Stimulated activated CD4-positive, alpha-beta T cell treated with anti-CD3 and anti-CD28 coated beads, Interleukin-2, amount 100 ng/mL, for 48 hours (primary cell): ENCODE measurements around the gene MESD.
"Not testable (repeated sequence)": the region's sequence is repeated elsewhere in the genome, so short reads cannot be mapped to it uniquely, and the experiment has no call there.

Experiments used
- DNase-seq, 2 donors: peaks; one replicate each; pipeline ENCODE4 v3.0.0-alpha.2; 2020

MESD gene

GRCh38 chr15:80988148-80988796, 1.3 kb downstream of the MESD start:
- DNase-seq = no peak

- no peak for DNase-seq
Measured at GRCh38 chr15:80986487-80986886, 3.1 kb downstream of the MESD start.

- no peak for DNase-seq
Measured at GRCh38 chr15:80985981-80986380, 3.6 kb downstream of the MESD start.

- no peak for DNase-seq
Measured at GRCh38 chr15:80984856-80985255, 4.8 kb downstream of the MESD start.

GRCh38 chr15:80982839-80983238, 6.8 kb downstream of the MESD start:
- no peak for DNase-seq

- no peak for DNase-seq
Measured at GRCh38 chr15:80982205-80982604, 7.4 kb downstream of the MESD start.

GRCh38 chr15:80979538-80980200, 9.9 kb downstream of the MESD start:
- no peak for DNase-seq

GRCh38 chr15:80978685-80979329, 10.8 kb downstream of the MESD start:
- DNase-seq = no peak

GRCh38 chr15:80977627-80978036, 12.0 kb downstream of the MESD start:
- peak in 1 of 2 donors; percentile 20 for DNase-seq

- no peak for DNase-seq
Measured at GRCh38 chr15:80976851-80977250, 12.8 kb downstream of the MESD start.

- DNase-seq = no peak
Measured at GRCh38 chr15:80974914-80975313, 14.7 kb downstream of the MESD start.

- no peak for DNase-seq
Measured at GRCh38 chr15:80972276-80972675, 17.3 kb downstream of the MESD start.

GRCh38 chr15:80971143-80971542, 18.5 kb downstream of the MESD start:
- DNase-seq = no peak

GRCh38 chr15:80970658-80971057, 19.0 kb downstream of the MESD start:
- DNase-seq = no peak

- peak; percentile 66 to 70 for DNase-seq
Measured at GRCh38 chr15:80970018-80970657, 19.5 kb downstream of the MESD start.

GRCh38 chr15:80969316-80969715, 20.3 kb downstream of the MESD start:
- DNase-seq = no peak

- no peak for DNase-seq
Measured at GRCh38 chr15:80967991-80968510, 21.6 kb downstream of the MESD start.

GRCh38 chr15:80967451-80967850, 22.2 kb downstream of the MESD start:
- no peak for DNase-seq

GRCh38 chr15:80966431-80967197, 23.0 kb downstream of the MESD start:
- DNase-seq = no peak

GRCh38 chr15:80965454-80965853, 24.2 kb downstream of the MESD start:
- DNase-seq = not testable (repeated sequence)

- no peak for DNase-seq
Measured at GRCh38 chr15:80958818-80959495, 30.7 kb downstream of the MESD start.

GRCh38 chr15:80957976-80958375, 31.6 kb downstream of the MESD start:
- DNase-seq = no peak
